Osteocyte (in vitro differentiated cells): ENCODE results near the gene TMEM258. TPM values are rescaled to one million over a fixed set of nuclear protein-coding genes. Genes with fewer than 3 reads are reported as not detected.

Experiments used
- DNase-seq: peaks from one replicate; pipeline ENCODE4 v3.0.0; 2021; ENCODE audit warnings: mixed read lengths; ENCODE audit not compliant: unreplicated experiment; ENCODE audit errors: extremely low spot score
- H3K27ac Mint-ChIP-seq: one replicate; pipeline ENCODE4 v1.8.0; 2021; ENCODE audit warnings: mild to moderate bottlenecking, mixed read lengths; ENCODE audit not compliant: unreplicated experiment
- H3K27me3 Mint-ChIP-seq: one replicate; pipeline ENCODE4 v1.8.0; 2021; ENCODE audit warnings: mixed read lengths; ENCODE audit not compliant: unreplicated experiment
- H3K36me3 Mint-ChIP-seq: one replicate; pipeline ENCODE4 v1.8.0; 2021; ENCODE audit warnings: mixed read lengths; ENCODE audit not compliant: unreplicated experiment
- H3K4me1 Mint-ChIP-seq: one replicate; pipeline ENCODE4 v1.8.0; 2021; ENCODE audit warnings: mixed read lengths; ENCODE audit not compliant: unreplicated experiment
- H3K4me3 Mint-ChIP-seq: one replicate; pipeline ENCODE4 v1.8.0; 2021; ENCODE audit warnings: mild to moderate bottlenecking, moderate library complexity, mixed read lengths; ENCODE audit not compliant: unreplicated experiment
- H3K9me3 Mint-ChIP-seq: one replicate; pipeline ENCODE4 v1.8.0; 2021; ENCODE audit warnings: mixed read lengths; ENCODE audit not compliant: unreplicated experiment
- total RNA-seq: library from RNA; stranded (reverse); gene quantifications from 2 replicates; pipeline ENCODE4 v1.2.1, GENCODE V29; 2021
- TF ChIP-seq, protein P1 (sequence below): fragments of 200-600 bp; sonication (generic); IDR thresholded peaks from 2 replicates; pipeline ENCODE4 v1.5.0; 2021; ENCODE audit warnings: antibody characterized with exemption, mild to moderate bottlenecking, moderate library complexity

Gene TMEM258
- total RNA-seq, 1 donor from 2014 or later = 137 TPM

GRCh38 chr11:61771195-61771894 is 21.1 kb downstream of the TMEM258 start:
- H3K36me3 Mint-ChIP-seq = no peaks in the 10 kb centered on the region
- TF ChIP-seq, protein P1, sequence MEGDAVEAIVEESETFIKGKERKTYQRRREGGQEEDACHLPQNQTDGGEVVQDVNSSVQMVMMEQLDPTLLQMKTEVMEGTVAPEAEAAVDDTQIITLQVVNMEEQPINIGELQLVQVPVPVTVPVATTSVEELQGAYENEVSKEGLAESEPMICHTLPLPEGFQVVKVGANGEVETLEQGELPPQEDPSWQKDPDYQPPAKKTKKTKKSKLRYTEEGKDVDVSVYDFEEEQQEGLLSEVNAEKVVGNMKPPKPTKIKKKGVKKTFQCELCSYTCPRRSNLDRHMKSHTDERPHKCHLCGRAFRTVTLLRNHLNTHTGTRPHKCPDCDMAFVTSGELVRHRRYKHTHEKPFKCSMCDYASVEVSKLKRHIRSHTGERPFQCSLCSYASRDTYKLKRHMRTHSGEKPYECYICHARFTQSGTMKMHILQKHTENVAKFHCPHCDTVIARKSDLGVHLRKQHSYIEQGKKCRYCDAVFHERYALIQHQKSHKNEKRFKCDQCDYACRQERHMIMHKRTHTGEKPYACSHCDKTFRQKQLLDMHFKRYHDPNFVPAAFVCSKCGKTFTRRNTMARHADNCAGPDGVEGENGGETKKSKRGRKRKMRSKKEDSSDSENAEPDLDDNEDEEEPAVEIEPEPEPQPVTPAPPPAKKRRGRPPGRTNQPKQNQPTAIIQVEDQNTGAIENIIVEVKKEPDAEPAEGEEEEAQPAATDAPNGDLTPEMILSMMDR = no peak
- no peak overlapping the region for H3K4me3 Mint-ChIP-seq
- DNase-seq = no peak
- peaks cover 5% of the 10 kb centered on the region for H3K4me1 Mint-ChIP-seq
- no peaks in the 10 kb centered on the region for H3K27me3 Mint-ChIP-seq
- no peaks in the 10 kb centered on the region for H3K9me3 Mint-ChIP-seq
- no peak overlapping the region for H3K27ac Mint-ChIP-seq

DNA sequence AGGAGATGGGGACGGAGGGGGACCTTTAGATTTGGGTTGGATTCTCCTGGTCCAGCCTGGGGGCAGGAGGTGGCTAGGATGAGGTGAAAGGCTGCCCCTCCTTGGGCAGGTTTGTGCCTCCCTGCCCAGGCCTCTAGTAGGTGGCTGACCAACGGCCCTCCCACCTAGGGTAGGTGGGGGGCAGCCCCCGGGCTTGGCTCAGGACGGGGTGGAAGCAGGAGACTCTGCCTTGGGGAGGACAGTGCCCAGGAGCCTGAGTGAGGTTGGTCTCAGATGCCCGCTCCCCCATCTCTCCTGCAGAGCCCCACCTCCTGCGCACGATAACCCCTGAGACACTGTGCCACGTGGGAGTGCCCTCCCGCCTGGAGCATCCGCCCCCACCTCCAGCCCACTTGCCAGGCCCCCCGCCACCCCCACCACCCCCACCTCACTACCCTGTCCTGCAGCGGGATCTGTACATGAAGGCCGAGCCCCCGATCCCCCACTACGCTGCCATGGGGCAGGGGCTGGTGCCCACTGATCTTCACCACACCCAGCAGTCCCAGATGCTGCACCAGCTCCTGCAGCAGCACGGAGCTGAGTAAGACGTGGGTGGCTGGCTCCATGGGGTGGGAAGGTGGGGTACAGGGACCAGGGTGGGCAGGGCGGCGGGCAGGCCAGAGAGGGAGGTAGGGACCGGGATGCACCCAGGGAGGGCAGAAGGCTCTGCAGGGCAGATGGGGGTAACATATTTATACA is 22.3 kb downstream of the TMEM258 start:
- H3K4me3 Mint-ChIP-seq = no peak overlapping the region
- H3K27me3 Mint-ChIP-seq = no peaks in the 10 kb centered on the region
- no peak overlapping the region for H3K27ac Mint-ChIP-seq
- TF ChIP-seq, protein P1 = no peak
- H3K9me3 Mint-ChIP-seq = no peaks in the 10 kb centered on the region
- peaks cover 5% of the 10 kb centered on the region for H3K4me1 Mint-ChIP-seq
- no peak for DNase-seq
- no peaks in the 10 kb centered on the region for H3K36me3 Mint-ChIP-seq

DNA sequence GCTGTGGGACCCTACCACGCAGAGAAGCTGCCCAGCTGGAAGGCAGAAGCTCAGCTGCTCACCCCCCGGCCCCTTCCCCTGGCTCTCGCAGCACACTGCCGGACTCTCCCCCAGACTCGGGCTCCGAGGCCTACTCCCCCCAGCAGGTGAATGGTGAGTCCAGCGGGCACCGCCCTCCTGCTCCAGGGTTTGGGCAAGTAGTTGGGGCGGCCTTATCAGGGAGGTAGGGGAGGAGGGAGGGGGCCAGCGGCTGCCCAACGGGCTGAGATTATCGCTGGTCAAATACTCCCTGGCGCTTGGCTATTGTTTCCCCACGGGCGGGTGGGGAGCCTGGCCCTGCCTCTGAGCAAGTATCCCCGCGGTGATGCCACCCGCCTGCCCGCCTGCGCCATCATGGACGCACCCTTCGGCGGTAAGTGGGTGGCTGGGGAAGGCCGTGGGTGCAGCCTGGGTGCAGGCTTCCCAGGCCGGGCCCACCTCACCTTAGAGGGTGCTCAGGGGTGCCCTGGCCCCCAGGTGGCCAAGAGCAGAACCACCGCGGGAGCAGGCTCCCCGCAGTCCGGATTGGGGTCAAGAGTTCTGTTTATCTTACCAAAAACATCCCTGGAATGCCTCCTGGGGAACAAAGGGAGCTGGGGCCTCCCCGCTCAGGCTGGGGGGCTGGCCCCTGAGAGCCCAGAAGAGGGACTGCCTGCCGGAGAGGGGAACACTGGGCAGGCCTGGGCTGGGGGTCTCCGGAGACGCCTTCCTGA is 23.1 kb downstream of the TMEM258 start:
- H3K36me3 Mint-ChIP-seq = no peaks in the 10 kb centered on the region
- no peak overlapping the region for H3K27ac Mint-ChIP-seq
- H3K9me3 Mint-ChIP-seq = no peaks in the 10 kb centered on the region
- H3K4me1 Mint-ChIP-seq = peaks cover 5% of the 10 kb centered on the region
- no peak overlapping the region for H3K4me3 Mint-ChIP-seq
- H3K27me3 Mint-ChIP-seq = no peaks in the 10 kb centered on the region
- TF ChIP-seq, protein P1 = no peak
- DNase-seq = no peak

DNA sequence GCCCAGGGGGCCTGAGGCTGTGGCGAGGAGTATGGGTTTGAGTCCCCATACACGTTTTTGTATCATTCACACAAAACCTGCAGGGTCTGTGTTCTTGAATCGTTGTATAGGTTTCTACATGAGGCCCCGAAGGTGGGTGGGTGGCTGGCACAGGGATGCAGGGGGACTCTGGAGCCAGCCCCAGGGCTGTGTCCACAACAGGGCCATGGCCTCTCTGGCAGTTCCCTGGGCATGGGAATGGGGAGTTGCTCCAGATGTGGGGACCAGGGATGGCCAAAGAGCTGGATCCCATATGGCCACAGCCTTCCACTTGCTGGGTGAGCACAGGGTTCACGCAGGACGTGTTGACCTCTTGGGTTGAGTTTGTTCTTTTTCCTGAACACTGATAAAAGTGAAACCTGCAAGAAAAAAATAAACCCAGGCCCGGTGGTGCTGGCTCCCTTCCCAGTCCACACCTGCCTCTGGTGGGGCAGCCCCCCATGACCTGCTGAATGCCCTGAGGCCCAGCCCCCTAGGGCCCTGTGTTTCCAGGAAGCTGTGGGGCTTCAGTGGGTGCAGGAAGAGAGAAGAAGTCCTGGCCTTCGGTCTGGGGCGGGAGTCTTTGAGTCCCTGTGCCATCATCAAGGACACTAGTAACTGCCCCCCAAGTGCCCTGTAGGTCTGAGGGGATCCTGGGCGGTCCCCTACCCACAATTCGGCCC is 23.9 kb downstream of the TMEM258 start:
- Mint-ChIP-seq H3K4me3 (no peak overlapping the region), H3K27me3 (no peaks in the 10 kb centered on the region), H3K4me1 (peaks cover 5% of the 10 kb centered on the region), H3K27ac (no peak overlapping the region), H3K9me3 (no peaks in the 10 kb centered on the region), H3K36me3 (no peaks in the 10 kb centered on the region)
- TF ChIP-seq, protein P1 = no peak
- no peak for DNase-seq
